Cardiac muscle cell (in vitro differentiated cells and primary cell): ENCODE results near the gene SC5D. TPM values are rescaled to one million over a fixed set of nuclear protein-coding genes. Genes with fewer than 3 reads are reported as not detected.

Experiments used
- DNase-seq, 2 donors: peaks; one replicate each; pipeline versions ENCODE4 v3.0.0 to v3.0.0-alpha.2; 2010 to 2017; ENCODE audit warnings: low read depth in 1 of 2, low spot score in 1 of 2
- H3K27ac ChIP-seq: fragments of 200-600 bp; sonication (generic); 2 replicates; pipeline ENCODE4 v1.5.1; 2016
- H3K27me3 ChIP-seq: fragments of 200-600 bp; sonication (generic); 2 replicates; pipeline ENCODE4 v1.6.0; 2016; ENCODE audit warnings: control low read depth
- H3K36me3 ChIP-seq: fragments of 200-600 bp; sonication (generic); 2 replicates; pipeline ENCODE4 v1.5.1; 2016; ENCODE audit warnings: control low read depth
- H3K4me1 ChIP-seq: fragments of 200-600 bp; sonication (generic); 2 replicates; pipeline ENCODE4 v1.8.1; 2017; ENCODE audit warnings: low read depth, mild to moderate bottlenecking, mixed run types
- H3K4me3 ChIP-seq: fragments of 200-600 bp; sonication (generic); 2 replicates; pipeline ENCODE4 v1.5.1; 2016; ENCODE audit warnings: mild to moderate bottlenecking
- H3K9me3 ChIP-seq: fragments of 200-600 bp; sonication (generic); 2 replicates; pipeline ENCODE4 v1.5.1; 2017; ENCODE audit warnings: low read depth, mild to moderate bottlenecking, control low read depth
- CTCF ChIP-seq: IDR thresholded peaks from 2 replicates; pipeline ENCODE4 v1.5.1; 2012; ENCODE audit warnings: low read depth, mild to moderate bottlenecking, low read length
- polyA plus RNA-seq: library from polyadenylated mRNA; unstranded; fragments of >200 nt; fragmentation: Nextera tagmentation; extraction: Ambion mirVana; gene quantifications from 2 replicates; pipeline ENCODE4 v1.2.1, GENCODE V29; 2016
- total RNA-seq: library from RNA; depleted of rRNA; stranded (reverse); fragments of >200 nt; gene quantifications from 2 replicates; pipeline ENCODE4 v1.2.3, GENCODE V29; 2016

Gene SC5D
- total and polyA plus RNA-seq, 2 experiments from 2014 or later, result 343 to 475 TPM

- no peak for DNase-seq
- Histone ChIP-seq H3K4me3 (no peak overlapping the region), H3K36me3 (no peaks in the 10 kb centered on the region), H3K9me3 (no peaks in the 10 kb centered on the region), H3K27ac (no peak overlapping the region), H3K4me1 (no peaks in the 10 kb centered on the region), H3K27me3 (no peaks in the 10 kb centered on the region)
- TF ChIP-seq CTCF, result no peak
Measured at GRCh38 chr11:121350314-121351082, 57.9 kb downstream of the SC5D start.

DNA sequence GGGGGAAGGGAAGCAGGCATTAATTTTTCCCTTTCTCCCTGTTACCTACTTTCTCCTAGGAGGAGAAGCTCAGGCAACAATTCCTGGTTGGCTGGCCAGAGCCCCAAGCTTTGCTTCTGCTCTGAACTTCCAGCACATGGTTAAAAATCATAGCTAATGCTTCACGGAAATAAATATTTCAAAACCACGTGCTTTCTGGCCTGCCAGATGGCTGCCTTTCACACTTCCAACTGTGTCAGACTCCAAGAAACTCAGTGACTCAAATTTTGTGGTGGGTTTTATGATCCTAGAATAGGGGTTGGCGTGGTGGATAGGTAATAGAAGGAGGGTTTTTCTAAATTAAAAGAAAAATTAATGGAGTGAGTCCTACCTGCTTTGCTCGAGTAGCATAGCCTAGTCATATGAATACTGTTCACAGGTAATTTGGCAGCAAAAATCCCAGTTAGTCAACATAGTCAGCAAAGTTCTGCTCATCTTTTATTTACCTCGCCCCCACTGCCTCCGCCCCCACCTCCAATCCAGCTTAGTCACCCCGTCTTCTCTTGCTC lies 58.6 kb downstream of the SC5D start:
- H3K27me3 ChIP-seq, result no peaks in the 10 kb centered on the region
- H3K4me3 ChIP-seq, result no peak overlapping the region
- no peaks in the 10 kb centered on the region for H3K36me3 ChIP-seq
- no peak overlapping the region for H3K27ac ChIP-seq
- no peak for DNase-seq
- H3K4me1 ChIP-seq, result no peaks in the 10 kb centered on the region
- no peak for TF ChIP-seq CTCF
- no peaks in the 10 kb centered on the region for H3K9me3 ChIP-seq

DNA sequence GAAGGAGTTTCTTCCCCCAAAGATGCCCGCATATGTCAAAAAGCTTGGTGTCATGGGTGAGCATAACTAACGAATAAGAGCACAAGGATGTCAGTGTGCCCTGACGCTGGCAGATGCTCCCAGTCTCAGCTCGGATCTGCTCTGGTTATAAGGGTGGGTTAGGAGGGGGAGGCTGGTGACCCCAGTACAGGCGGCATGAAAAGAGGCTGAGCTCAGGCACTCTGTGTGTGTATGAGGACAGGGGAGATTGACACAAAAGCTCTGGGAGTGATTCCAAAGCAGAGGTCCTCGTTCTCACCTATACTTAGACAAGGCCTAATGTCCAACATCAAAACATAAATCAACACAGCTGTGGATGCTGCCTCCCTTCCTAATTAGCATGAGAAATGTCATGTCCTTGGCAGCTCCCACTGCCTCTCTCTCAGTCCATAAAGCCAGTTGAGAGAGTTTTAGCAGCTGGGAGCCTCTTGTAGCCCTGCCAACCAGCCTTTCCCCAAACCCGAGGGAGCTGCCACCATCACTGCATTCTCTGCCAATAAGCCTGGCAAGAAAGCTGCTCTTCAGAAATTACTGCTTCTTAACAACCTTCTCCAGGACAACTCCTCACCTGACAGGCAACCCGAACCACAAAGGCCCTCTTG lies 59.8 kb downstream of the SC5D start:
- no peaks in the 10 kb centered on the region for H3K27me3 ChIP-seq
- H3K27ac ChIP-seq, result no peak overlapping the region

DNA sequence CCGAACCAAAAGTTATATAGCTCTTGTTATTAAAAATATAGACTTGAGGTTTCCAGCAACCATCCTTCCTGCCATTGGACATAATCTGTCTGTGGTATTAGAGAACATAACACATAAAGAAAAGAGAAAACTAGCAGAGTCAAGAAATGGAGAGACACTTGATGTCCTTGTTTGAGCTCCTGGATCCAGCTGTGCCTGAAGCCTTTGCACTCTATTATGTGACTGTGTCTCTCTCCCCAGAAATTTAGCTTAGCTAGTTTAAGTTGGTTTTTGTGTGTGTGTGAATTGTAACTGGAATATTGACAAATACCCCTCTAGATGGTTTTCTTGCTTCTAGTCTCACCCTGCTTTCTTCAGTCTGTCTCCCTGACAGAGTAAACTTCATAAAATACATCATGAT lies 61.6 kb downstream of the SC5D start:
- H3K4me1 ChIP-seq, result no peaks in the 10 kb centered on the region
- no peaks in the 10 kb centered on the region for H3K27me3 ChIP-seq
- DNase-seq, result no peak
- no peak for TF ChIP-seq CTCF
- no peak overlapping the region for H3K27ac ChIP-seq
- H3K36me3 ChIP-seq, result no peaks in the 10 kb centered on the region
- H3K9me3 ChIP-seq, result no peaks in the 10 kb centered on the region
- no peak overlapping the region for H3K4me3 ChIP-seq

More for the DNA sequence above, 59.8 kb downstream of the SC5D start:
- Histone ChIP-seq H3K4me3 (no peak overlapping the region), H3K4me1 (no peaks in the 10 kb centered on the region), H3K36me3 (no peaks in the 10 kb centered on the region), H3K9me3 (no peaks in the 10 kb centered on the region)
- no peak for DNase-seq
- no peak for TF ChIP-seq CTCF

DNA sequence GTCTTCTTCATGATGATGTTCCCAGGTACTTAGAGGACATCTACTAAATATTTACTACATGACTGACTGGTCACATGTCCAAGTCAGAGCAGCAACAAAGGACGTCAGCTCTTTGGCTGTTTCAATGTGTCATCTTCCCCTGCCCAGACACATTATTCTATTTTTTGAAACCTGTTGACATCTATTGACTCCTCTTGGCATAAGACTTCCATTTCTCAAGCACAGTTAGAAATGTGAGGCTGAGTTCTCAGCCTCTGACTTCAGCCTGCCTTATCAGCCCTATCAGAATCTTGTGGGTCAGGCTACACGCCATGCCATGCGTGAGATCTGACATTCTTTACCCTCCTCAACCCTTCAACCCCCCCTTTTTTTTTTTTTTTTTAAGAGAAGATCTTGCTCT lies 63.8 kb downstream of the SC5D start:
- Histone ChIP-seq H3K4me1 (no peaks in the 10 kb centered on the region), H3K9me3 (no peaks in the 10 kb centered on the region), H3K27me3 (no peaks in the 10 kb centered on the region), H3K27ac (no peak overlapping the region), H3K4me3 (no peak overlapping the region), H3K36me3 (no peaks in the 10 kb centered on the region)
- DNase-seq, result no peak
- no peak for TF ChIP-seq CTCF

Other genes with a start within 250 kb of the SC5D start
- gene TECTA, start 191.5 kb upstream of the SC5D start, total RNA-seq, result 2.9 and 5.2 TPM in 2 replicates
- 1.5 and 2.1 TPM in 2 replicates for gene TECTA, start 191.5 kb upstream of the SC5D start, polyA plus RNA-seq
- gene SORL1, start 159.5 kb downstream of the SC5D start, total RNA-seq, result 9.8 and 18.2 TPM in 2 replicates
- gene SORL1, start 159.5 kb downstream of the SC5D start, polyA plus RNA-seq, result 6.4 and 17.1 TPM in 2 replicates